Heart left ventricle (tissue), 16 donors: ENCODE measurements around the gene MAST4. TPM values are rescaled to one million over a fixed set of nuclear protein-coding genes. Genes with fewer than 3 reads are reported as not detected.

Experiments
- ATAC-seq, 4 donors: fragments of 200-7000 bp; cut with Tn5 transposase; one replicate each; pipeline ENCODE4 v1.9.1; 2020 to 2022; ENCODE audit warnings: moderate library complexity in 4 of 4, mild to moderate bottlenecking in 3 of 4, moderate number of reproducible peaks in 1 of 4
- DNase-seq, 5 donors: peaks; one replicate each; pipeline ENCODE4 v3.0.0-alpha.2; 2020
- H3K27ac ChIP-seq, 12 donors: fragments of 200-600 bp; sonication (generic) in 4 of 12; one replicate each; pipeline versions ENCODE4 v1.5.0 to v1.8.0; 2016 to 2022; ENCODE audit warnings: mild to moderate bottlenecking in 2 of 12
- H3K27me3 ChIP-seq, 9 donors: fragments of 200-600 bp; sonication (generic) in 2 of 9; one replicate each; pipeline versions ENCODE4 v1.5.1 to v1.8.0; 2016 to 2022; ENCODE audit warnings: mild to moderate bottlenecking in 3 of 9
- H3K36me3 ChIP-seq, 9 donors: fragments of 200-600 bp; sonication (generic) in 2 of 9; one replicate each; pipeline versions ENCODE4 v1.5.0 to v1.8.0; 2018 to 2022; ENCODE audit warnings: mild to moderate bottlenecking in 2 of 9
- H3K4me1 ChIP-seq, 12 donors: fragments of 200-600 bp; sonication (generic) in 4 of 12; one replicate each; pipeline versions ENCODE4 v1.5.0 to v1.8.0; 2016 to 2022; ENCODE audit warnings: mild to moderate bottlenecking in 3 of 12
- H3K4me3 ChIP-seq, 12 donors: fragments of 200-600 bp; sonication (generic) in 4 of 12; one replicate each; pipeline versions ENCODE4 v1.5.0 to v1.8.0; 2017 to 2022; ENCODE audit warnings: mild to moderate bottlenecking in 9 of 12, moderate library complexity in 4 of 12
- H3K9me3 ChIP-seq, 12 donors: fragments of 200-600 bp; sonication (generic) in 4 of 12; one replicate each; pipeline versions ENCODE4 v1.5.0 to v1.8.0; 2016 to 2022; ENCODE audit warnings: mild to moderate bottlenecking in 1 of 12
- POLR2A ChIP-seq, 2 donors: fragments of 450-650 bp; IDR thresholded peaks; one replicate each; pipeline ENCODE4 v1.6.1; 2017; ENCODE audit warnings: antibody characterized with exemption in 2 of 2, mild to moderate bottlenecking in 2 of 2, moderate library complexity in 2 of 2
- WGBS, 4 donors: extraction: QIAGEN DNeasy Blood & Tissue Kit in 2 of 4; methylation state at CpG; one replicate each; pipeline versions ENCODE4 v1.1.5 to v1.1.7; 2013 to 2018; 5-methylcytosine and 5-hydroxymethylcytosine counted together
- intact Hi-C, 10 donors: fragments of 100-400 bp; cut with DNase I; formaldehyde crosslinking; loops; one replicate each; pipeline versions ENCODE4 v1.11.1 to v1.14.2; 2022
- polyA plus RNA-seq, 2 donors: library from polyadenylated mRNA; stranded (reverse); fragments of 200-250 nt; gene quantifications; one replicate each; pipeline ENCODE4 v1.2.3, GENCODE V29; 2013
- total RNA-seq, 9 donors: library from RNA; depleted of rRNA in 2 of 9; stranded (reverse); fragments of >200 nt in 2 of 9; fragmentation: NEBNext Ultra II Directional in 3 of 9; extraction: Animal tissue kit (Norgen Biotek cat#: 25700) in 3 of 9; gene quantifications; one replicate each; pipeline versions ENCODE4 v1.1.0 to v1.2.4, GENCODE V29; 2016 to 2023
- TF ChIP-seq, protein P1 (sequence below), 12 donors: fragments of 200-600 bp; sonication (generic) in 4 of 12; IDR thresholded peaks; one replicate each; pipeline versions ENCODE4 v1.5.0 to v1.8.0; 2018 to 2022; ENCODE audit warnings: antibody characterized with exemption in 12 of 12, mild to moderate bottlenecking in 5 of 12
- donor health status: ischemic (EF 13 %, LVEDD 7.1; RV severe dilation, severe dysfunction).
- donor health status: healthy with polysubstance abuse.
- donor health status: DM: no; HTN: yes; CAD: no.
- donor health status: DM: no; HTN: no; CAD: no.
- donor health status: ischemic (EF 25% LVEDD 6.9; RV normal size, moderate dysfunction).
- donor health status: ischemic (EF 25% LVEDD 5.7; RV mildly dilated, moderate dysfunction).
- donor health status: healthy.
- donor health status: DM: yes; HTN: yes; CAD: no.
- donor health status: ischemic (EF 35%, LVEDD 5.7; RV mildly dilated, moderate dysfunction).
- donor health status: nonischemic (EF 11% LVEDD 7.7; RV severe dilation, severe dysfunction).
- donor health status: DM: yes; HTN: yes; CAD: no.
- donor health status: PGD.
- donor health status: ischemic (EF 29% LVEDD 5.4; RV normal size, mild dysfunction).
- donor health status: nonischemic (EF 23%, LVEDD 6.1; RV moderate dilation, normal function).

MAST4 gene
- total and polyA plus RNA-seq, 11 donors = 26.8 to 96.2 (median 68.1) TPM

DNA sequence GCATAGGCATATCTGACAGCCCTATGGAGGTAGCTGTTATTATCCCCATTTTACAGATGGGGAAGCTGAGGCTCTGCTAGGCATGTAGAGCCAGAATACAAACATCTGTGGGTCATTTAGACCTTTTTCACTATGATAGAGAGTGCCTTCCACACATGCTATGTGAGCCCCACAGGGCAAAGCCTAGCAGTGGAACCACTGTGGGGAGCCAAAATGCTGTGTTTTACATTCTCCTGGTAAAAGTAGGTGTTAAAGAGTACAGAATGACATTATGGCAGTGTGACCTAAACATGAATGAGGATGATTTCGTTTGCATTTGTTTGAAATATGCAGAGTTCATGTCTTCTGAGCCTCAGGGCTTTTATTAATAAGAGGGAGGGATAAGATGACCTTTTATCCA, 265.2 kb downstream of the MAST4 start:
- peaks cover 0 to 56% (median 11%) of the 10 kb centered on the region in 12 donors for H3K4me1 ChIP-seq
- no peak overlapping the region for H3K27ac ChIP-seq
- H3K27me3 ChIP-seq = no peaks in the 10 kb centered on the region
- H3K4me3 ChIP-seq = no peak overlapping the region
- WGBS, 4 donors = 74 to 81% (median 76%) methylated on average over 1 of the region's 1 CpG
- no peaks in the 10 kb centered on the region for H3K36me3 ChIP-seq
- H3K9me3 ChIP-seq = no peaks in the 10 kb centered on the region
- no peak for ATAC-seq
- DNase-seq = no peak
- intact Hi-C loops = loop anchor here in 8 of 10 donors (5.0 to 10.0 kb wide), 4 partner anchors 44 to 557 kb away; no protein-coding TSS in a partner anchor
- no peak for TF ChIP-seq POLR2A (IDR thresholded peaks at IDR 0.05)
- TF ChIP-seq, protein P1, sequence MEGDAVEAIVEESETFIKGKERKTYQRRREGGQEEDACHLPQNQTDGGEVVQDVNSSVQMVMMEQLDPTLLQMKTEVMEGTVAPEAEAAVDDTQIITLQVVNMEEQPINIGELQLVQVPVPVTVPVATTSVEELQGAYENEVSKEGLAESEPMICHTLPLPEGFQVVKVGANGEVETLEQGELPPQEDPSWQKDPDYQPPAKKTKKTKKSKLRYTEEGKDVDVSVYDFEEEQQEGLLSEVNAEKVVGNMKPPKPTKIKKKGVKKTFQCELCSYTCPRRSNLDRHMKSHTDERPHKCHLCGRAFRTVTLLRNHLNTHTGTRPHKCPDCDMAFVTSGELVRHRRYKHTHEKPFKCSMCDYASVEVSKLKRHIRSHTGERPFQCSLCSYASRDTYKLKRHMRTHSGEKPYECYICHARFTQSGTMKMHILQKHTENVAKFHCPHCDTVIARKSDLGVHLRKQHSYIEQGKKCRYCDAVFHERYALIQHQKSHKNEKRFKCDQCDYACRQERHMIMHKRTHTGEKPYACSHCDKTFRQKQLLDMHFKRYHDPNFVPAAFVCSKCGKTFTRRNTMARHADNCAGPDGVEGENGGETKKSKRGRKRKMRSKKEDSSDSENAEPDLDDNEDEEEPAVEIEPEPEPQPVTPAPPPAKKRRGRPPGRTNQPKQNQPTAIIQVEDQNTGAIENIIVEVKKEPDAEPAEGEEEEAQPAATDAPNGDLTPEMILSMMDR (IDR thresholded peaks at IDR 0.05) = peak in 1 of 12 donors; percentile 17

DNA sequence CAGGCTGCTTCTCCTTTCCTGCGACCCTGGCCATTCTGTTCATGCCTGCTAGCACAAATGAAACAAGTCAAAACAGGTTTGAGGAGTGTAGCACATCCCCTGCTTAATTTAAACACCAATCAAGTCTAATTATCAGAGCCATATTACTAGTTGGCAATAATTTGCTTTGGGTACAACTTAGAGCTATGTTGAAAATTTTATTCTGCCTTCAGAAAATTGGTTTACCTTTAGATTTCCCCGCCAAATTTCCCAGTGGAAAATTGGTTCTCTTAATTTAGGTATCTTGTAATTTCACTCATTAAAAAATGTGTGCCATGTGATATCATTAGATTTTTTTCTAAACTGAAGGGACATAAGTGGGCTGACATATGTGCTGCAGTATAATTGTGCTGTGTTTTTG, 265.8 kb downstream of the MAST4 start:
- 90 to 97% (median 94%) methylated on average over 2 of the region's 2 CpGs for WGBS, 4 donors
- H3K4me1 ChIP-seq = peaks cover 0 to 52% (median 11%) of the 10 kb centered on the region in 12 donors
- intact Hi-C loops = loop anchor here in 8 of 10 donors (5.0 to 10.0 kb wide), 4 partner anchors 45 to 557 kb away; no protein-coding TSS in a partner anchor
- no peak for ATAC-seq
- H3K27ac ChIP-seq = no peak overlapping the region
- no peak for DNase-seq
- H3K4me3 ChIP-seq = no peak overlapping the region
- H3K36me3 ChIP-seq = no peaks in the 10 kb centered on the region
- TF ChIP-seq POLR2A (IDR thresholded peaks at IDR 0.05) = no peak
- TF ChIP-seq, protein P1 (IDR thresholded peaks at IDR 0.05) = no peak
- no peaks in the 10 kb centered on the region for H3K27me3 ChIP-seq
- H3K9me3 ChIP-seq = no peaks in the 10 kb centered on the region

DNA sequence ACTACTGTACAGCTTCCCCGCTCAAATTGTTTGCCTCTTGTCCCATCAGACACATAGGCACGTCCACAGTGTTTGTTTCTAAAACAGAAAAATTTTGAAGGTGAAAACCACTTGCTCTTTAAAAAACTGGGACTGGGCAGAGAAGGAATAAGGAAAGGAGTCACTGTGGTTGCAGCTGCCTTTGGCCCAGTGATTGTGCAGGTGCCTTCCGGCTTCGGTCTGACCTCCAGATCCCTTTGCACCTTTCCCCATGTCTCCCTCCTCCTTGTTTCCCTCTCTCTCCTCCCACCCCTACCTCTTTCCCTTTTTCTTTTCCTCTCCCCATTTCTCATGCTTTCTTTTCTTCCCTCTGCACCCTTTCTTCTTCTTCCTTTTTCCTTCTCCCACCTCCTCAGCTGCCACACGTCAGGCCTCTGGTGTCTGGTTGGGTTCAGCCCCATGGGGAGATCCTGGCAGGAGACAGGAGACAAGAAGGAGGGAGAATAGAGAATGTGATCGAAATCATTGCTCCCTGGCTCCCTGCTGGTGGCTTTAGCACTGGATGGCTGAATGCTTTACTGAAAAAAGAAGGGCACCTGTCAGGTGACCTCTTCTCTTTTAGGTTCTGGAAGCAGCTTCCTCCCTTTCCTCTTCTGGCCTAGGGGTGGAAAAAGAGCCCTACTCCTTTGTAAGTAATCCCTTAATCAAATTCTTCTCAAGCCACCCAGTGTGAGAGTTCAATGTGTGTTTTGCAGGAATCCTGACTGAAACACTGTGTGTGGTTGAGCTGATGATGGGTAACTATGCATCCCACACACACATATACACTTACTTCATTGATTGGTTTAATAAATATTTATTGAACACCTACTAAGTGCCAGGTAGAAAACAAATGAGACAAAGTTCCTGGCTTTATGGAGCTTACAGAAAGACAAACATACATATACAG, 267.3 kb downstream of the MAST4 start:
- ATAC-seq = no peak
- no peak overlapping the region for H3K4me3 ChIP-seq

More for the DNA sequence above, 267.3 kb downstream of the MAST4 start:
- no peaks in the 10 kb centered on the region for H3K36me3 ChIP-seq
- no peaks in the 10 kb centered on the region for H3K27me3 ChIP-seq
- intact Hi-C loops = loop anchor here in 9 of 10 donors (1.0 to 10.0 kb wide), 6 partner anchors 46 to 559 kb away; no protein-coding TSS in a partner anchor
- peaks cover 0 to 60% (median 11%) of the 10 kb centered on the region in 12 donors for H3K4me1 ChIP-seq
- no peak overlapping the region for H3K27ac ChIP-seq
- WGBS, 4 donors = 61 to 70% (median 65%) methylated on average over 6 of the region's 6 CpGs
- H3K9me3 ChIP-seq = no peaks in the 10 kb centered on the region
- no peak for DNase-seq
- TF ChIP-seq POLR2A (IDR thresholded peaks at IDR 0.05) = no peak
- TF ChIP-seq, protein P1 (IDR thresholded peaks at IDR 0.05) = no peak
